COR-L47 (cell line): Measurements from ENCODE around the gene PPM1F.
"Not testable (repeated sequence)": the region's sequence is repeated elsewhere in the genome, so short reads cannot be mapped to it uniquely, and the experiment has no call there.

Source experiments
- DNase-seq: peaks from one replicate; lab custom pipeline; 2025; lab: John Stamatoyannopoulos, UW

Gene PPM1F

GRCh38 chr22:21889251-21889990 is 63.2 kb downstream of the PPM1F start:
- no peak for DNase-seq

GRCh38 chr22:21887841-21888240 is 64.8 kb downstream of the PPM1F start:
- no peak for DNase-seq

- not testable (repeated sequence) for DNase-seq
Measured at GRCh38 chr22:21883930-21884329, 68.7 kb downstream of the PPM1F start.

- not testable (repeated sequence) for DNase-seq
Measured at GRCh38 chr22:21882754-21883333, 69.8 kb downstream of the PPM1F start.

- no peak for DNase-seq
Measured at GRCh38 chr22:21881841-21882753, 70.6 kb downstream of the PPM1F start.

- DNase-seq: no peak
Measured at GRCh38 chr22:21876486-21877176, 76.0 kb downstream of the PPM1F start.

GRCh38 chr22:21874953-21875352 is 77.7 kb downstream of the PPM1F start:
- not testable (repeated sequence) for DNase-seq

GRCh38 chr22:21873619-21874018 is 79.0 kb downstream of the PPM1F start:
- no peak for DNase-seq

- not testable (repeated sequence) for DNase-seq
Measured at GRCh38 chr22:21872741-21873140, 79.9 kb downstream of the PPM1F start.
